GM23338 (cell line): ENCODE results near the gene GOLT1A. TPM values are rescaled to one million over a fixed set of nuclear protein-coding genes. Genes with fewer than 3 reads are reported as not detected.

Experiments used
- ATAC-seq: fragments of 200-7000 bp; cut with Tn5 transposase; 3 replicates; pipeline ENCODE4 v1.9.1; 2020
- DNase-seq: peaks from one replicate; pipeline ENCODE4 v3.0.0-alpha.2; 2015; ENCODE audit warnings: low spot score
- H2AFZ ChIP-seq: fragments of 200-600 bp; sonication (generic); 2 replicates; pipeline ENCODE4 v1.8.0; 2016; ENCODE audit warnings: antibody characterized with exemption, mild to moderate bottlenecking, moderate library complexity
- H3F3A ChIP-seq: fragments of 200-600 bp; sonication (generic); replicated peaks from 2 replicates; pipeline ENCODE4 v1.8.0; 2017; ENCODE audit warnings: antibody characterized with exemption, mixed run types, low read depth
- H3K27ac ChIP-seq: fragments of 200-600 bp; sonication (generic); 2 replicates; pipeline ENCODE4 v1.6.1; 2016; ENCODE audit warnings: low read depth
- H3K27me3 ChIP-seq: fragments of 200-600 bp; sonication (generic); 2 replicates; pipeline ENCODE4 v1.8.0; 2016; ENCODE audit warnings: mild to moderate bottlenecking, mixed run types, moderate library complexity; ENCODE audit not compliant: insufficient read depth
- H3K36me3 ChIP-seq: fragments of 200-600 bp; sonication (generic); 2 replicates; pipeline ENCODE4 v1.8.0; 2016; ENCODE audit warnings: mild to moderate bottlenecking; ENCODE audit not compliant: insufficient read depth
- H3K4me1 ChIP-seq: fragments of 200-600 bp; sonication (generic); 2 replicates; pipeline ENCODE4 v1.8.0; 2016; ENCODE audit warnings: mild to moderate bottlenecking, moderate library complexity; ENCODE audit not compliant: insufficient read depth
- H3K4me2 ChIP-seq: fragments of 200-600 bp; sonication (generic); 2 replicates; pipeline ENCODE4 v1.7.1; 2017; ENCODE audit warnings: mixed run types
- H3K4me3 ChIP-seq: fragments of 200-600 bp; sonication (generic); 2 replicates; pipeline ENCODE4 v1.6.1; 2016; ENCODE audit warnings: mixed run types
- H3K79me2 ChIP-seq: fragments of 200-600 bp; sonication (generic); replicated peaks from 2 replicates; pipeline ENCODE4 v1.8.0; 2017; ENCODE audit warnings: mild to moderate bottlenecking; ENCODE audit not compliant: insufficient read depth
- H3K9me2 ChIP-seq: fragments of 200-600 bp; sonication (generic); 2 replicates; pipeline ENCODE4 v1.8.0; 2017; ENCODE audit not compliant: insufficient read depth
- H4K20me1 ChIP-seq: fragments of 200-600 bp; sonication (generic); replicated peaks from 2 replicates; pipeline ENCODE4 v1.8.0; 2017; ENCODE audit warnings: mild to moderate bottlenecking; ENCODE audit not compliant: insufficient read depth
- H3K27ac Mint-ChIP-seq: 2 replicates; pipeline ENCODE4 v1.8.0; 2020; ENCODE audit warnings: inconsistent platforms, mild to moderate bottlenecking, moderate library complexity, mixed read lengths
- H3K27me3 Mint-ChIP-seq: 3 replicates; pipeline ENCODE4 v1.8.0; 2022; ENCODE audit warnings: low read depth, mild to moderate bottlenecking, moderate library complexity, mixed read lengths, inconsistent platforms; ENCODE audit not compliant: insufficient read depth, poor library complexity
- H3K36me3 Mint-ChIP-seq: 3 replicates; pipeline ENCODE4 v1.8.0; 2021; ENCODE audit warnings: low read depth, mild to moderate bottlenecking, inconsistent platforms, moderate library complexity, mixed read lengths
- H3K4me1 Mint-ChIP-seq: 3 replicates; pipeline ENCODE4 v1.8.0; 2020; ENCODE audit warnings: mild to moderate bottlenecking, inconsistent platforms, mixed read lengths
- H3K4me3 Mint-ChIP-seq: 3 replicates; pipeline ENCODE4 v1.8.0; 2021; ENCODE audit warnings: moderate library complexity, mild to moderate bottlenecking, inconsistent platforms, mixed read lengths
- H3K9me3 Mint-ChIP-seq: 3 replicates; pipeline ENCODE4 v1.8.0; 2020; ENCODE audit warnings: moderate library complexity, mild to moderate bottlenecking, inconsistent platforms, mixed read lengths
- CREB1 ChIP-seq: fragments of 250-450 bp; sonication (Bioruptor Pico); IDR thresholded peaks from 2 replicates; pipeline ENCODE4 v1.5.0; 2020; ENCODE audit warnings: low read depth, mild to moderate bottlenecking, moderate library complexity
- CTCF ChIP-seq, 2 experiments: fragments of 200-600 bp in 1 of 2; sonication (generic) in 1 of 2; conservative IDR thresholded peaks; 2 replicates each; pipeline versions ENCODE4 v1.5.1 to v1.6.1; 2016 to 2017; ENCODE audit warnings: antibody characterized with exemption in 2 of 2, low read depth in 2 of 2, mild to moderate bottlenecking in 2 of 2, moderate library complexity in 1 of 2
- ETS1 ChIP-seq: IDR thresholded peaks from 2 replicates; pipeline ENCODE4 v1.6.1; 2016; ENCODE audit warnings: antibody characterized with exemption
- EZH2 ChIP-seq: fragments of 200-600 bp; sonication (generic); IDR thresholded peaks from one replicate; pipeline ENCODE4 v1.8.0; 2017; ENCODE audit warnings: antibody characterized with exemption, mild to moderate bottlenecking, low read depth; ENCODE audit not compliant: unreplicated experiment
- EZH2phosphoT487 ChIP-seq: fragments of 200-600 bp; sonication (generic); IDR thresholded peaks from one replicate; pipeline ENCODE4 v1.8.1; 2018; ENCODE audit warnings: antibody characterized with exemption; ENCODE audit not compliant: unreplicated experiment
- JUNB ChIP-seq: IDR thresholded peaks from one replicate; pipeline ENCODE4 v1.6.1; 2016; ENCODE audit warnings: antibody characterized with exemption; ENCODE audit not compliant: unreplicated experiment
- NANOG ChIP-seq: IDR thresholded peaks from 2 replicates; pipeline ENCODE4 v1.6.1; 2016; ENCODE audit warnings: antibody characterized with exemption, borderline replicate concordance
- POLR2AphosphoS5 ChIP-seq: IDR thresholded peaks from 2 replicates; pipeline ENCODE4 v1.6.1; 2016; ENCODE audit warnings: antibody characterized with exemption, low read depth
- REST ChIP-seq: IDR thresholded peaks from one replicate; pipeline ENCODE4 v1.6.1; 2018; ENCODE audit warnings: antibody characterized with exemption; ENCODE audit not compliant: unreplicated experiment
- STAT1 ChIP-seq: IDR thresholded peaks from one replicate; pipeline ENCODE4 v1.6.1; 2016; ENCODE audit warnings: antibody characterized with exemption; ENCODE audit not compliant: unreplicated experiment
- ZNF114 ChIP-seq: fragments of 250-450 bp; sonication (Bioruptor Pico); IDR thresholded peaks from 2 replicates; pipeline ENCODE4 v1.5.0; 2020; ENCODE audit warnings: mild to moderate bottlenecking, moderate library complexity
- ZNF331 ChIP-seq: fragments of 250-450 bp; sonication (Bioruptor Pico); IDR thresholded peaks from 2 replicates; pipeline ENCODE4 v1.5.0; 2020; ENCODE audit warnings: low read depth, mild to moderate bottlenecking, moderate library complexity
- ZNF462 ChIP-seq: fragments of 250-450 bp; sonication (Bioruptor Pico); IDR thresholded peaks from 2 replicates; pipeline ENCODE4 v1.5.0; 2020; ENCODE audit warnings: mild to moderate bottlenecking, moderate library complexity
- polyA plus RNA-seq: library from polyadenylated mRNA; unstranded; fragments of >200 nt; fragmentation: Nextera tagmentation; extraction: Ambion mirVana; gene quantifications from 2 replicates; pipeline ENCODE4 v1.2.1, GENCODE V29; 2016
- total RNA-seq: library from RNA; depleted of rRNA; stranded (reverse); fragments of >200 nt; shearing (Covaris generic); gene quantifications from 2 replicates; pipeline ENCODE4 v1.2.3, GENCODE V29; 2014

GOLT1A gene
- total and polyA plus RNA-seq, 2 experiments from 2014 or later = 3.0 to 7.2 TPM

GRCh38 chr1:204217648-204218000 is 3.8 kb upstream of the GOLT1A start:
- peaks cover 3% of the 10 kb centered on the region for H3K27me3 Mint-ChIP-seq

More at GRCh38 chr1:204217648-204218000, 3.8 kb upstream of the GOLT1A start:
- TF ChIP-seq ZNF114 (CRISPR knock-in tag) = no peak
- no peak for TF ChIP-seq POLR2AphosphoS5
- no peak for TF ChIP-seq JUNB
- no peak for TF ChIP-seq CTCF (conservative IDR thresholded peaks at IDR 0.05; ENCODE audit: low read depth in 2 of 2)
- no peak for TF ChIP-seq NANOG
- no peak for TF ChIP-seq REST
- no peak for TF ChIP-seq CREB1 (CRISPR knock-in tag)
- TF ChIP-seq ZNF331 (CRISPR knock-in tag) = no peak
- TF ChIP-seq EZH2 = no peak
- TF ChIP-seq ZNF462 = no peak
- no peak for TF ChIP-seq STAT1
- no peak for TF ChIP-seq ETS1
- TF ChIP-seq EZH2phosphoT487 = no peak
- H3K27ac Mint-ChIP-seq = no peak overlapping the region
- H3K4me1 ChIP-seq = peaks cover 8% of the 10 kb centered on the region; the same call in 1 of the 2 replicates
- H3K36me3 Mint-ChIP-seq = peaks cover 3% of the 10 kb centered on the region; the same call in 1 of the 3 replicates
- H3K4me3 Mint-ChIP-seq = no peak overlapping the region
- no peaks in the 10 kb centered on the region for H4K20me1 ChIP-seq
- H3K9me3 Mint-ChIP-seq = no peaks in the 10 kb centered on the region
- H3K4me2 ChIP-seq = no peak overlapping the region
- DNase-seq (no peak), ATAC-seq (no peak)
- no peaks in the 10 kb centered on the region for H3K27me3 ChIP-seq
- no peak overlapping the region for H3K4me3 ChIP-seq
- no peak overlapping the region for H3K27ac ChIP-seq
- no peak overlapping the region for H2AFZ ChIP-seq
- no peaks in the 10 kb centered on the region for H3K79me2 ChIP-seq
- H3K9me2 ChIP-seq = no peaks in the 10 kb centered on the region
- no peaks in the 10 kb centered on the region for H3K36me3 ChIP-seq
- no peaks in the 10 kb centered on the region; the same call in 1 of the 2 replicates for H3F3A ChIP-seq
- peaks cover 12% of the 10 kb centered on the region; the same call in 2 of the 3 replicates for H3K4me1 Mint-ChIP-seq
